Measurements from ENCODE around the gene DDX47.

DNA sequence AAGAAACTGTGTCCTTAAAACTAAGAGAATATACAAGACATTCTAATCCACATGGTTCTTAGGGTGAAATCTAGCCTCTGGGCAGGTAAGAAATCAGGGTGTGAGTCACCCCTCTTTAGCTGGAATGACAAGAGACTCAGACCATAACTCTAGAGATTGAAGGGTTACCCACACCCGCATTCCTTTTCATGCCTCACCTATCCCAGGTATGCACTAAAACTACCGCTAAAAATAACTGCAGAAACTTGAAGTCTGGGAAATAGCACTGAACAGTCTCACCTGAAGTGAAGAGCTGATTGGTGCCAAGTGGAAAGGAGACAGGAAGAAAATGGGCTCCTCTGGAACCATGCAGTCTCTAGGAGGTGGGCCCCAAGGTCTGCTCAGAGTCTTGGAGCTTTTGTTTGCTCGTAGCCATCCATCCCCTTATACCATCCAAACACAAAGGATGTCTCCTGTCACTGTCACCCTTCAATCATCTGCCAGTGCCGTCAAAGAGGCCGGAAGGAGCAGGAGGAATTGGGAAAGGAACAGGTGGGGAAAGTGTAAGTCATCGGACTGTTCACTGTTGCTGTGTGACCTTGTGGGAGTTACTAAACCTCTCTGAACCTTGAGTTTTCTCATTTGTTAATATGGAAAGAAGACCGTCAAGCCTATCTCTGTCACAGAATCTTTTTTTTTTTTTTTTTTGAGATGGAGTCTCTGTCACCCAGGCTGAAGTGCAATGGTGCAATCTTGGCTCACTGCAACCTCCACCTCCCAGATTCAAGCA, 22.4 kb downstream of the DDX47 start:
- TF ChIP-seq, protein P1, sequence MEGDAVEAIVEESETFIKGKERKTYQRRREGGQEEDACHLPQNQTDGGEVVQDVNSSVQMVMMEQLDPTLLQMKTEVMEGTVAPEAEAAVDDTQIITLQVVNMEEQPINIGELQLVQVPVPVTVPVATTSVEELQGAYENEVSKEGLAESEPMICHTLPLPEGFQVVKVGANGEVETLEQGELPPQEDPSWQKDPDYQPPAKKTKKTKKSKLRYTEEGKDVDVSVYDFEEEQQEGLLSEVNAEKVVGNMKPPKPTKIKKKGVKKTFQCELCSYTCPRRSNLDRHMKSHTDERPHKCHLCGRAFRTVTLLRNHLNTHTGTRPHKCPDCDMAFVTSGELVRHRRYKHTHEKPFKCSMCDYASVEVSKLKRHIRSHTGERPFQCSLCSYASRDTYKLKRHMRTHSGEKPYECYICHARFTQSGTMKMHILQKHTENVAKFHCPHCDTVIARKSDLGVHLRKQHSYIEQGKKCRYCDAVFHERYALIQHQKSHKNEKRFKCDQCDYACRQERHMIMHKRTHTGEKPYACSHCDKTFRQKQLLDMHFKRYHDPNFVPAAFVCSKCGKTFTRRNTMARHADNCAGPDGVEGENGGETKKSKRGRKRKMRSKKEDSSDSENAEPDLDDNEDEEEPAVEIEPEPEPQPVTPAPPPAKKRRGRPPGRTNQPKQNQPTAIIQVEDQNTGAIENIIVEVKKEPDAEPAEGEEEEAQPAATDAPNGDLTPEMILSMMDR (IDR thresholded peaks at IDR 0.05; ENCODE audit: low read depth, low read length), result no peak
- TF ChIP-seq EZH2phosphoT487 (IDR thresholded peaks at IDR 0.05; ENCODE audit: low read depth), result no peak

All from OCI-LY3 (cell line).